ENCODE data around the gene VAMP2.

DNA sequence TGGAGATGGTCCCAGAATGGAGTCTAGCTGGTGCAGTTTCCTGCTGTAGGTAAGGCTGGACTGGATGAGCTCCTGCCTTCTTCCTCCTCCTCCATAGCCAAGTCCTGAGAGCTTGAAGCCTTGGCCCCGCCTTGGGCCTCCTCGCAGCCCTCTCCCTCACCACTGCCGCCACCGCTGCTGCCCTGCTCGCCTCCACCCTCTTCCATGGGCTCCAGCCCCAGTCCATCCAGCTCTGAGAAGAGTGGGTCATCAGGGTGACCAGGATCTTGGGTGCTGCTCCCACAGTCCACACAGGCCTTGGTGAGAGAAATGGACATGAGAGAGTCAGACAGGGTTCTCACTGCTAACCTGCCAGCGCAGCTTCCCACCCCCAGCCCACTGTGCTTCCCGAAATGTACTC, 21.7 kb downstream of the VAMP2 start:
- TF ChIP-seq, protein P1, sequence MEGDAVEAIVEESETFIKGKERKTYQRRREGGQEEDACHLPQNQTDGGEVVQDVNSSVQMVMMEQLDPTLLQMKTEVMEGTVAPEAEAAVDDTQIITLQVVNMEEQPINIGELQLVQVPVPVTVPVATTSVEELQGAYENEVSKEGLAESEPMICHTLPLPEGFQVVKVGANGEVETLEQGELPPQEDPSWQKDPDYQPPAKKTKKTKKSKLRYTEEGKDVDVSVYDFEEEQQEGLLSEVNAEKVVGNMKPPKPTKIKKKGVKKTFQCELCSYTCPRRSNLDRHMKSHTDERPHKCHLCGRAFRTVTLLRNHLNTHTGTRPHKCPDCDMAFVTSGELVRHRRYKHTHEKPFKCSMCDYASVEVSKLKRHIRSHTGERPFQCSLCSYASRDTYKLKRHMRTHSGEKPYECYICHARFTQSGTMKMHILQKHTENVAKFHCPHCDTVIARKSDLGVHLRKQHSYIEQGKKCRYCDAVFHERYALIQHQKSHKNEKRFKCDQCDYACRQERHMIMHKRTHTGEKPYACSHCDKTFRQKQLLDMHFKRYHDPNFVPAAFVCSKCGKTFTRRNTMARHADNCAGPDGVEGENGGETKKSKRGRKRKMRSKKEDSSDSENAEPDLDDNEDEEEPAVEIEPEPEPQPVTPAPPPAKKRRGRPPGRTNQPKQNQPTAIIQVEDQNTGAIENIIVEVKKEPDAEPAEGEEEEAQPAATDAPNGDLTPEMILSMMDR (conservative IDR thresholded peaks at IDR 0.05; ENCODE audit: low read length): no peak
- no peak for TF ChIP-seq EZH2phosphoT487 (IDR thresholded peaks at IDR 0.05; ENCODE audit: borderline replicate concordance)

Measured in Loucy (cell line).